Activated CD4-positive, CD25-positive, alpha-beta regulatory T cell treated with anti-CD3 and anti-CD28 coated beads, Interleukin-2, amount 50 U/mL, for 72 hours (primary cell): Measurements from ENCODE around the gene MYLK2.

Source experiments
- DNase-seq: peaks from one replicate; pipeline ENCODE4 v3.0.0; 2021

The MYLK2 gene

DNA sequence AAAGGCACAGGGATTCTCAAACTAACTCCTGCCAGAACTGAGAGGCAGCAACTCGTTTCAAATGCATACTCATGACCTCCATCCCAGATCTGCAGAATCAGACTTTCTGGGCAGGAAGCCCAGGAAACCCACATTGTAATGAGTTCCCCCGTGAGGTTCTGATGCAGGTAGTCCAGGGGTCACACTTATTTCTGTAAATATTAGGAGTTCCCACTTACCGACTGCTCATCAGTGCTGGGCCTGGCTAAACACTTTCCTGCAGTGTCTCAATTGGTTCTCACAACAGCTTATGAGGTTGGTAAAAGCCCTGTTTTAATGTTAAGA, 39.6 kb downstream of the MYLK2 start:
- DNase-seq, result peak; percentile 14

- DNase-seq, result peak; percentile 23
Measured at GRCh38 chr20:31859266-31859997, 40.3 kb downstream of the MYLK2 start.

DNA sequence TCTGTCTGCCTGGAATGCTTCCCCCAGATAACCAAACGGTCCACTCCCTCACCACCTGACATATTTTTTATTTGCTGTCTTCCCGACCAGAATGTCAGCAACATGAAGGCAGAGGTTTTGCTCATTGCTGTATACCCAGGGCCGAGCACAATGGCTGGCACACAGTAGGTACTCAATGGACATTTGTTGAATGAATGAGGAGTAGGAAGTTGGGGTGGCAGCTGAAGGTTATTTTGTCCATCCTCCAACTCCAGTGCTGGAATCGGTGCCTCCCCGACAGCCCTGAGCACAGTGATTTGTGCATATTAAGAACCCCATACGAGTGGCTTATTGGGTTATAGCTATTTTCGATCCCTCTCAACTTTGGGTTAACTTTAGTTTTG, 40.8 kb downstream of the MYLK2 start:
- DNase-seq, result peak; percentile 21

GRCh38 chr20:31860390-31861134, 41.4 kb downstream of the MYLK2 start:
- no peak for DNase-seq

GRCh38 chr20:31861135-31861384, 41.9 kb downstream of the MYLK2 start:
- DNase-seq, result no peak

- peak; percentile 50 for DNase-seq
Measured at GRCh38 chr20:31861385-31862156, 42.4 kb downstream of the MYLK2 start.

- DNase-seq, result no peak
Measured at GRCh38 chr20:31862157-31862470, 43.0 kb downstream of the MYLK2 start.

GRCh38 chr20:31862506-31862905, 43.4 kb downstream of the MYLK2 start:
- no peak for DNase-seq

GRCh38 chr20:31863296-31864085, 44.3 kb downstream of the MYLK2 start:
- no peak for DNase-seq

GRCh38 chr20:31864521-31865400, 45.6 kb downstream of the MYLK2 start:
- no peak for DNase-seq

GRCh38 chr20:31866221-31866620, 47.1 kb downstream of the MYLK2 start:
- DNase-seq, result no peak

GRCh38 chr20:31868853-31869672, 49.9 kb downstream of the MYLK2 start:
- DNase-seq, result no peak

GRCh38 chr20:31869673-31869941, 50.5 kb downstream of the MYLK2 start:
- no peak for DNase-seq

DNA sequence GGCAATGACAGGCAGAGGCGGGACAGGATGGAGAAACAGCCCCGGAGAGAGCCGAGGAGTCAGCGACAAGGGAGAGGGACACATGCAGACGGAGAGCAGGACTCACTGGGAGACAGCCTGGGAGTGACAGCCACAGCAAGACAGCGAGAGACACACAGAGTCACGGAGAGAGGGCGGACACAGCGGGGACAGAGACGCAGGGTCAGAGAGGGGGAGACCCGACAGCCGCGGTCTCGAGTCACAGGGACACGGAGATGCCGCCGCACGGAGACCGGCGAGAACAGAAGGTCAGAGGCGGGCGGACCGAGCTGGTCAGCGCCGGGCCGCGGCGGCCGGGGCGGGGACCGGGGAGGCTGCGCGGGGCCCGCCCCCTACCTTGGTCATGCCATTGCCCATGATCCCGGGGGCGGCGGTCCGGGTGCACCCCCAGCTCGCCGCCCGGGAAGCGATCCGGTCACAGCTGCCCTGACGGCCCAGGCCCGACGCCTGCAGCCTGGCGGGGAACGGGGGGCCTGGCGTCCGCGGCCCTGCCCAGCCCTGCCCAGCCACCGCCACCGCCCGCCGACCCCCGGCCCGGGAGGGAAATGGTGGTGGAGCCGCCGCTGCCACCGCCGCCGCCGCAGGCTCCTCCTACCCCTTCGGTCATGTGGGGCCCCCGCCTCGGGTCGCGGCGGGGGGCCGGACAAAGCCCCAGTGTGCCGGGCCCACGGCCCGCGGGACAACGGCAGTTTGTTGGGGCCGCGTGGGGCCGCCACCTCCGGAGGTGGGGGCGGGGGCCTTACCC, 51.0 kb downstream of the MYLK2 start, which contains the start of the genes DUSP15 and TTLL9:
Gene DUSP15 (minus strand): TSS at position 586 of the 784 bp plus-strand sequence. CDS start 190 bp downstream, at position 396.
Gene TTLL9 (plus strand): TSS at position 693 of the 784 bp plus-strand sequence. CDS start 493 bp downstream, outside the sequence.
- no peak for DNase-seq

GRCh38 chr20:31870726-31871617, 51.8 kb downstream of the MYLK2 start:
- DNase-seq, result no peak

GRCh38 chr20:31871618-31871954, 52.4 kb downstream of the MYLK2 start:
- no peak for DNase-seq

- no peak for DNase-seq
Measured at GRCh38 chr20:31872406-31872805, 53.2 kb downstream of the MYLK2 start.

DNA sequence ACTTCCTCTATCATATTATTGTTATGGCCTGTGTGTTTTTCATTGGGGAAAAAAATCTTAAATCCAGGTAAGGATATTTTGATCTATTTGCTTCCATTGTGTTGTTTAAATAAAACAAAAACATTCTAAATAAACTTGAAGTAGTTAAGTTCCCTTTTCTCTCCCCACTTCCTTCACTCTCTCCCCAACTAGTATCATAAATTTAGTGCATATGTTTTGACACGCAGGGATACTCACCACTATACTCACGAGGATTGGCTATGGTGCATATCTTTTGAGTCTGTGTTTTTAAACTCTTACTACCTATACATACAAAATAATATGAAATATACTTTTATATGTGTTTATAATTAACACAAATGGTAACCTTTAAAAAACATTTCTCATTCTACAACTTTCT, 56.5 kb downstream of the MYLK2 start:
- no peak for DNase-seq

GRCh38 chr20:31877684-31878083, 58.5 kb downstream of the MYLK2 start:
- no peak for DNase-seq
